HCT116 (cell line): ENCODE measurements around the gene GRK2. TPM values are rescaled to one million over a fixed set of nuclear protein-coding genes. Genes with fewer than 3 reads are reported as not detected.

Experiments used
- ATAC-seq: fragments of 200-7000 bp; cut with Tn5 transposase; 2 replicates; pipeline ENCODE4 v1.9.1; 2020; ENCODE audit warnings: mild to moderate bottlenecking, moderate library complexity
- BruUV-seq: library from RNA; stranded (reverse); fragments of 400-500 nt; replicated peaks from 2 replicates; lab custom pipeline; 2021; lab: Mats Ljungman, UMichigan
- CTCF ChIA-PET: fragments of 300-600 bp; sonication (Branson Sonifier 250); formaldehyde crosslinking; loops from one replicate; lab custom pipeline; 2021; ENCODE audit warnings: antibody characterized with exemption; lab: Charles Lee
- POLR2A ChIA-PET: fragments of 300-600, 350-600 bp; sonication (Branson Sonifier 250); formaldehyde crosslinking; loops from one replicate; lab custom pipeline; 2021; ENCODE audit warnings: antibody characterized with exemption; lab: Charles Lee
- RAD21 ChIA-PET, 2 experiments: fragments of 300-600 bp; sonication (Branson Sonifier 250); formaldehyde crosslinking; loops; one replicate each; lab custom pipeline; 2023; ENCODE audit warnings: low total read pairs in 2 of 2; ENCODE audit not compliant: uncharacterized antibody in 2 of 2, unreplicated experiment in 2 of 2, low non-redundant PET in 1 of 2; lab: Charles Lee
- DNase-seq: peaks from one replicate; pipeline ENCODE4 v3.0.0-alpha.2; 2010; ENCODE audit warnings: low read depth, low spot score
- H2AFZ ChIP-seq: fragments of 200-600 bp; shearing (Covaris generic), sonication (generic); 2 replicates; pipeline ENCODE4 v1.6.1; 2017; ENCODE audit warnings: low read depth, mixed run types, mixed read lengths, antibody characterized with exemption, low read length; ENCODE audit not compliant: poor library complexity, severe bottlenecking
- H3K27ac ChIP-seq: 2 replicates; pipeline ENCODE4 v1.5.1; 2012; ENCODE audit warnings: low read depth, low read length
- H3K27me3 ChIP-seq: fragments of 200-600 bp; sonication (generic); 2 replicates; pipeline ENCODE4 v1.6.1; 2016; ENCODE audit warnings: mixed run types, low read length, mixed read lengths; ENCODE audit not compliant: insufficient read depth
- H3K36me3 ChIP-seq, 2 experiments: fragments of 200-500 bp in 1 of 2; fragments of 200-600 bp in 1 of 2; sonication (Bioruptor generic) in 1 of 2; sonication (generic) in 1 of 2; 2 replicates each; pipeline versions ENCODE4 v1.5.1 to v1.6.1; 2014 to 2016; ENCODE audit warnings: low read length in 2 of 2, inconsistent platforms in 1 of 2, mixed read lengths in 1 of 2, mixed run types in 1 of 2; ENCODE audit not compliant: insufficient read depth in 2 of 2, control insufficient read depth in 1 of 2
- H3K4me1 ChIP-seq, 2 experiments: fragments of 200-600 bp in 1 of 2; sonication (generic) in 1 of 2; 2 replicates each; pipeline versions ENCODE4 v1.5.1 to v1.6.1; 2012 to 2017; ENCODE audit warnings: low read length in 2 of 2, inconsistent platforms in 1 of 2, mild to moderate bottlenecking in 1 of 2, mixed read lengths in 1 of 2, mixed run types in 1 of 2, moderate library complexity in 1 of 2; ENCODE audit not compliant: insufficient read depth in 2 of 2, control insufficient read depth in 1 of 2
- H3K4me2 ChIP-seq: fragments of 200-600 bp; sonication (generic); 2 replicates; pipeline ENCODE4 v1.6.1; 2017; ENCODE audit warnings: mixed run types, low read length, mixed read lengths
- H3K4me3 ChIP-seq, 2 experiments: fragments of 200-600 bp in 1 of 2; sonication (generic) in 1 of 2; replicated peaks in 1 of 2; 2 replicates each; pipeline ENCODE4 v1.5.1; 2011 to 2016; ENCODE audit warnings: low read length in 2 of 2, control low read depth in 1 of 2, low read depth in 1 of 2, mild to moderate bottlenecking in 1 of 2, mixed read lengths in 1 of 2, mixed run types in 1 of 2
- H3K79me2 ChIP-seq: fragments of 200-600 bp; sonication (generic); 2 replicates; pipeline ENCODE4 v1.6.1; 2017; ENCODE audit warnings: mild to moderate bottlenecking, mixed run types, low read length, moderate library complexity, mixed read lengths; ENCODE audit not compliant: insufficient read depth
- H3K9ac ChIP-seq: fragments of 200-600 bp; sonication (generic); 2 replicates; pipeline ENCODE4 v1.6.1; 2016; ENCODE audit warnings: low read length, mixed read lengths
- H3K9me2 ChIP-seq: fragments of 200-600 bp; sonication (generic), shearing (Covaris generic); 2 replicates; pipeline ENCODE4 v1.6.1; 2017; ENCODE audit warnings: mixed run types, mild to moderate bottlenecking, moderate library complexity; ENCODE audit not compliant: insufficient read depth
- H3K9me3 ChIP-seq, 2 experiments: fragments of 200-500 bp in 1 of 2; fragments of 200-600 bp in 1 of 2; sonication (Bioruptor generic) in 1 of 2; sonication (generic) in 1 of 2; 2 replicates each; pipeline ENCODE4 v1.6.1; 2014 to 2017; ENCODE audit warnings: low read length in 2 of 2, mixed read lengths in 2 of 2, inconsistent platforms in 1 of 2, low read depth in 1 of 2, mild to moderate bottlenecking in 1 of 2, mixed run types in 1 of 2, moderate library complexity in 1 of 2; ENCODE audit not compliant: control insufficient read depth in 1 of 2, insufficient read depth in 1 of 2
- H4K20me1 ChIP-seq: fragments of 200-600 bp; sonication (generic), shearing (Covaris generic); 2 replicates; pipeline ENCODE4 v1.6.1; 2017; ENCODE audit warnings: mixed run types, mild to moderate bottlenecking, moderate library complexity; ENCODE audit not compliant: insufficient read depth
- ATF3 ChIP-seq: IDR thresholded peaks from 2 replicates; pipeline ENCODE4 v1.6.1; 2012
- CBX3 ChIP-seq: IDR thresholded peaks from 2 replicates; pipeline ENCODE4 v1.6.1; 2012; ENCODE audit warnings: low read depth
- CEBPB ChIP-seq: IDR thresholded peaks from 2 replicates; pipeline ENCODE4 v1.6.1; 2012; ENCODE audit warnings: low read depth
- CTCF ChIP-seq, 3 experiments: fragments of 200-600 bp in 1 of 3; sonication (generic) in 1 of 3; IDR thresholded peaks in 2 of 3; conservative IDR thresholded peaks in 1 of 3; 2 replicates each; pipeline ENCODE4 v1.5.1; 2012 to 2017; ENCODE audit warnings: low read depth in 2 of 3, low read length in 2 of 3, antibody characterized with exemption in 1 of 3, borderline replicate concordance in 1 of 3, control low read depth in 1 of 3, mild to moderate bottlenecking in 1 of 3, mixed read lengths in 1 of 3, mixed run types in 1 of 3, moderate library complexity in 1 of 3; ENCODE audit not compliant: insufficient read depth in 1 of 3
- EGR1 ChIP-seq: IDR thresholded peaks from 2 replicates; pipeline ENCODE4 v1.6.1; 2012; ENCODE audit warnings: low read depth
- ELF1 ChIP-seq: IDR thresholded peaks from 2 replicates; pipeline ENCODE4 v1.6.1; 2012; ENCODE audit warnings: low read depth, borderline replicate concordance
- EZH2 ChIP-seq: fragments of 200-600 bp; sonication (generic); IDR thresholded peaks from 2 replicates; pipeline ENCODE4 v1.6.1; 2017; ENCODE audit warnings: antibody characterized with exemption, mixed run types
- EZH2phosphoT487 ChIP-seq: fragments of 200-600 bp; IDR thresholded peaks from 2 replicates; pipeline ENCODE4 v1.6.1; 2018; ENCODE audit warnings: antibody characterized with exemption, borderline replicate concordance
- FOSL1 ChIP-seq: IDR thresholded peaks from 2 replicates; pipeline ENCODE4 v1.6.1; 2012; ENCODE audit warnings: low read depth
- JUND ChIP-seq: IDR thresholded peaks from 2 replicates; pipeline ENCODE4 v1.6.1; 2012
- MAX ChIP-seq: IDR thresholded peaks from 2 replicates; pipeline ENCODE4 v1.6.1; 2012
- POLR2AphosphoS5 ChIP-seq: IDR thresholded peaks from 2 replicates; pipeline ENCODE4 v1.6.1; 2011; ENCODE audit warnings: mild to moderate bottlenecking, low read depth, low read length, moderate library complexity
- RAD21 ChIP-seq: IDR thresholded peaks from 2 replicates; pipeline ENCODE4 v1.6.1; 2012; ENCODE audit warnings: low read depth, mild to moderate bottlenecking
- SIN3A ChIP-seq: IDR thresholded peaks from 2 replicates; pipeline ENCODE4 v1.6.1; 2012; ENCODE audit warnings: low read depth
- SP1 ChIP-seq: IDR thresholded peaks from 2 replicates; pipeline ENCODE4 v1.6.1; 2012; ENCODE audit warnings: low read depth
- SRF ChIP-seq: IDR thresholded peaks from 2 replicates; pipeline ENCODE4 v1.6.1; 2012; ENCODE audit warnings: low read depth
- TCF7L2 ChIP-seq: IDR thresholded peaks from 2 replicates; pipeline ENCODE4 v1.7.0; 2011; ENCODE audit warnings: borderline replicate concordance, inconsistent platforms; ENCODE audit not compliant: insufficient read depth, insufficient read length; ENCODE audit errors: extremely low read depth
- YY1 ChIP-seq: IDR thresholded peaks from 2 replicates; pipeline ENCODE4 v1.6.1; 2011; ENCODE audit warnings: low read length, low read depth, moderate library complexity, mild to moderate bottlenecking; ENCODE audit not compliant: insufficient replicate concordance; ENCODE audit errors: extremely low read depth
- ZNF274 ChIP-seq: fragments of 200-500 bp; sonication (Bioruptor generic); IDR thresholded peaks from 2 replicates; pipeline ENCODE4 v1.6.1; 2014; ENCODE audit warnings: mild to moderate bottlenecking, low read depth, low read length, inconsistent platforms
- intact Hi-C: fragments of 100-400 bp; cut with micrococcal nuclease; formaldehyde crosslinking; loops from 2 replicates; pipeline ENCODE4 v1.10.0; 2022
- total RNA-seq: library from RNA; stranded (reverse); gene quantifications from one replicate; pipeline ENCODE4 v1.2.1, GENCODE V29; 2021; ENCODE audit not compliant: unreplicated experiment

GRK2 gene
- total RNA-seq, 1 experiment from 2014 or later, result 83.0 TPM

DNA sequence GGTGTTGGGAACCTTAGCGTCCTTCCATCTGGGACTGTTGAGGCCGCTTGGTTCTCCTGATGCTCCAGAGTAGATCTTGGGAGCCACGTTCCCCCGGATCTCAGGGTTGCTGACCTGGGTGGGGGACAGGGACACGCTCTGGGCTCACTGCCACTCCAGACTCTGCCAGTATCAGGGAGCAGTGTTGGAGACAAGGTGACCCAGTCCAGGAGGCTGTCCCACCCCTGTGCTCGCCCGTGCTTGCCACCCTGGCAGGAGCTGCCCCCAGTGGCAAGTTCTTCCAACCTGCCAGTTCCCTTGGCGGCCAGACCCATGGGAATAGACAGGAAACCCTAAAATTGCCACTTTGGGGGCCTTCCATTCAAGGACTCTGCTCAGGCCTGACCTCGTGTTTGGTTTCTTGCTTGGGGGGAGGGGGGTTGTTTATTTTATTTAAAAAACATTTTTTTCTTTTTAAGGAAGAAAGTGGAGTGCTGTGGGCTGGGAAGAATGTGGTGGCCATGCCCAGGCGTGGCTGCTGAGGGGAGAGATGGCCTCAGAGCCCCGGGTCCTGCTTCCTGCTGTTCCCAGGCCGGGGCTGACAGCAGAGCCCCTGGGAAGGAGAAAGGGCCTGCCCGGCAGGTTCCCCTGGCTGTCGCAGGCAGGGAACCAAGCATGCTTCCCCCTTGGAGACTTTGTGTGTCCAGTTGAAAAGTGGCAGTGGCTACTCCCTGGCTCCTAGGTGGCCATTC, 7.2 kb downstream of the GRK2 start:
- TF ChIP-seq EZH2, result no peak
- TF ChIP-seq CEBPB, result no peak
- TF ChIP-seq RAD21, result no peak
- TF ChIP-seq YY1, result no peak
- TF ChIP-seq POLR2AphosphoS5, result no peak
- TF ChIP-seq SP1, result no peak
- TF ChIP-seq TCF7L2, result no peak
- no peak for TF ChIP-seq EZH2phosphoT487
- TF ChIP-seq MAX, result no peak
- no peak for TF ChIP-seq ELF1
- TF ChIP-seq SIN3A, result no peak
- TF ChIP-seq EGR1, result no peak
- TF ChIP-seq SRF, result no peak
- TF ChIP-seq ZNF274, result no peak
- no peak for TF ChIP-seq FOSL1
- TF ChIP-seq ATF3, result no peak
- no peak for TF ChIP-seq CTCF (IDR thresholded peaks at IDR 0.05 in 2 of 3, conservative IDR thresholded peaks at IDR 0.05 in 1 of 3; ENCODE audit: borderline replicate concordance in 1 of 3, insufficient read depth in 1 of 3, low read depth in 2 of 3, low read length in 2 of 3)
- no peak for TF ChIP-seq CBX3
- TF ChIP-seq JUND, result no peak
- ATAC-seq (no peak), DNase-seq (no peak)
- Histone ChIP-seq H3K79me2 (peaks cover 100% of the 10 kb centered on the region), H3K4me3 (no peak overlapping the region), H3K4me1 (peaks cover 4 to 19% of the 10 kb centered on the region in 2 experiments), H3K9ac (no peak overlapping the region), H3K27me3 (no peaks in the 10 kb centered on the region), H3K36me3 (peaks cover 2 to 9% of the 10 kb centered on the region in 2 experiments; a peak in 2 of 4 replicates), H3K9me3 (no peaks in the 10 kb centered on the region), H3K27ac (no peak overlapping the region), H3K9me2 (no peaks in the 10 kb centered on the region), H3K4me2 (no peak overlapping the region), H2AFZ (no peak overlapping the region), H4K20me1 (no peaks in the 10 kb centered on the region)
- RAD21 ChIA-PET, result no interaction called here
- CTCF ChIA-PET, result interaction anchor here (0.6 kb wide), 1 partner anchor 10 kb away, joined by 3 read pairs; no protein-coding TSS in a partner anchor
- BruUV-seq, result no TSS peak
- intact Hi-C loops, result no loop called here
- POLR2A ChIA-PET, result no interaction called here
